ENCODE data around the gene RNF208.

DNA sequence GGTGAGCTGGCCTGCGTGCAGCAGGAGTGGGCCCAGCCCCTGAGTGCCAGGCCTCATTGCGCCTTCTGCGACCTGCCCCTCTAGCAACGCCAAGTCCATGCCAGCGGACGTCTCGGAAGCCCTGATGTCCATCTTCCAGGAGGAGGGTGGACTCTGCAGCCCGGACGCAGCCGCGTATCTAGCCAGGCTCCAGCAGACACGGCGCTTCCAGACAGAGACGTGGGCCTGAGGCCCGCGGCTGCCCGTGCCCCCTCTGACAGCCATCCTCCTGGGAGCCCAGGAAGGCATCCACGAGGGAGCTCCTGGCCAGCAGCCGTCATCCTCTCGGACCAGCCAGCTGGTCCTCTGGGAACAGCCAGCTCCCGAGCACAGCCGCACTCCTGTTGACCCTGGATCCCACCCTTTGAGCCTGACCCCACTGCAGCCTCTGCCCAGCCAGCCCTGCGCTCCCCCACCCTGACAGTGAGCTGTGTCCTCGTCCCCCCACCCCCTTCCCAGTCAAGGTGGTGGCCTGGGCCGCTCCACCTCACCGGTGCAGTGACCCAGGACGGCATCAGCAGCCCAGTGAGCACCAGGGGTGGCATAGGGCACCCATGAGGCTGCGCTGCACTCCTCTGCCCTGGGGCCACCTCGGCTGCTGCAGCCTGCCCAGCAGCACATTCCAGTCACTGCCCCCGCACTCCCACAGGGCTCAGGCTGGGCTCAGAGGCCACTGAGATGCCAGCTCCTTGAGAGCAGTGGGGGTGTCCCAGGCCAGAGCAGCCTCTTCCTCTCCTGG is 5.7 kb downstream of the RNF208 start:
- TF ChIP-seq, protein P1, sequence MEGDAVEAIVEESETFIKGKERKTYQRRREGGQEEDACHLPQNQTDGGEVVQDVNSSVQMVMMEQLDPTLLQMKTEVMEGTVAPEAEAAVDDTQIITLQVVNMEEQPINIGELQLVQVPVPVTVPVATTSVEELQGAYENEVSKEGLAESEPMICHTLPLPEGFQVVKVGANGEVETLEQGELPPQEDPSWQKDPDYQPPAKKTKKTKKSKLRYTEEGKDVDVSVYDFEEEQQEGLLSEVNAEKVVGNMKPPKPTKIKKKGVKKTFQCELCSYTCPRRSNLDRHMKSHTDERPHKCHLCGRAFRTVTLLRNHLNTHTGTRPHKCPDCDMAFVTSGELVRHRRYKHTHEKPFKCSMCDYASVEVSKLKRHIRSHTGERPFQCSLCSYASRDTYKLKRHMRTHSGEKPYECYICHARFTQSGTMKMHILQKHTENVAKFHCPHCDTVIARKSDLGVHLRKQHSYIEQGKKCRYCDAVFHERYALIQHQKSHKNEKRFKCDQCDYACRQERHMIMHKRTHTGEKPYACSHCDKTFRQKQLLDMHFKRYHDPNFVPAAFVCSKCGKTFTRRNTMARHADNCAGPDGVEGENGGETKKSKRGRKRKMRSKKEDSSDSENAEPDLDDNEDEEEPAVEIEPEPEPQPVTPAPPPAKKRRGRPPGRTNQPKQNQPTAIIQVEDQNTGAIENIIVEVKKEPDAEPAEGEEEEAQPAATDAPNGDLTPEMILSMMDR (conservative IDR thresholded peaks at IDR 0.05; ENCODE audit: low read depth in 2 of 2): no peak
- TF ChIP-seq CREB1 (CRISPR knock-in tag; IDR thresholded peaks at IDR 0.05; ENCODE audit: low read depth) (no peak), POLR2AphosphoS5 (IDR thresholded peaks at IDR 0.05; ENCODE audit: low read depth) (no peak), EZH2phosphoT487 (IDR thresholded peaks at IDR 0.05; ENCODE audit: unreplicated experiment) (no peak), EZH2 (IDR thresholded peaks at IDR 0.05; ENCODE audit: low read depth, unreplicated experiment) (no peak), STAT1 (IDR thresholded peaks at IDR 0.05; ENCODE audit: unreplicated experiment) (no peak), ZNF331 (CRISPR knock-in tag; IDR thresholded peaks at IDR 0.05; ENCODE audit: low read depth) (no peak)
- TF ChIP-seq, protein P2, sequence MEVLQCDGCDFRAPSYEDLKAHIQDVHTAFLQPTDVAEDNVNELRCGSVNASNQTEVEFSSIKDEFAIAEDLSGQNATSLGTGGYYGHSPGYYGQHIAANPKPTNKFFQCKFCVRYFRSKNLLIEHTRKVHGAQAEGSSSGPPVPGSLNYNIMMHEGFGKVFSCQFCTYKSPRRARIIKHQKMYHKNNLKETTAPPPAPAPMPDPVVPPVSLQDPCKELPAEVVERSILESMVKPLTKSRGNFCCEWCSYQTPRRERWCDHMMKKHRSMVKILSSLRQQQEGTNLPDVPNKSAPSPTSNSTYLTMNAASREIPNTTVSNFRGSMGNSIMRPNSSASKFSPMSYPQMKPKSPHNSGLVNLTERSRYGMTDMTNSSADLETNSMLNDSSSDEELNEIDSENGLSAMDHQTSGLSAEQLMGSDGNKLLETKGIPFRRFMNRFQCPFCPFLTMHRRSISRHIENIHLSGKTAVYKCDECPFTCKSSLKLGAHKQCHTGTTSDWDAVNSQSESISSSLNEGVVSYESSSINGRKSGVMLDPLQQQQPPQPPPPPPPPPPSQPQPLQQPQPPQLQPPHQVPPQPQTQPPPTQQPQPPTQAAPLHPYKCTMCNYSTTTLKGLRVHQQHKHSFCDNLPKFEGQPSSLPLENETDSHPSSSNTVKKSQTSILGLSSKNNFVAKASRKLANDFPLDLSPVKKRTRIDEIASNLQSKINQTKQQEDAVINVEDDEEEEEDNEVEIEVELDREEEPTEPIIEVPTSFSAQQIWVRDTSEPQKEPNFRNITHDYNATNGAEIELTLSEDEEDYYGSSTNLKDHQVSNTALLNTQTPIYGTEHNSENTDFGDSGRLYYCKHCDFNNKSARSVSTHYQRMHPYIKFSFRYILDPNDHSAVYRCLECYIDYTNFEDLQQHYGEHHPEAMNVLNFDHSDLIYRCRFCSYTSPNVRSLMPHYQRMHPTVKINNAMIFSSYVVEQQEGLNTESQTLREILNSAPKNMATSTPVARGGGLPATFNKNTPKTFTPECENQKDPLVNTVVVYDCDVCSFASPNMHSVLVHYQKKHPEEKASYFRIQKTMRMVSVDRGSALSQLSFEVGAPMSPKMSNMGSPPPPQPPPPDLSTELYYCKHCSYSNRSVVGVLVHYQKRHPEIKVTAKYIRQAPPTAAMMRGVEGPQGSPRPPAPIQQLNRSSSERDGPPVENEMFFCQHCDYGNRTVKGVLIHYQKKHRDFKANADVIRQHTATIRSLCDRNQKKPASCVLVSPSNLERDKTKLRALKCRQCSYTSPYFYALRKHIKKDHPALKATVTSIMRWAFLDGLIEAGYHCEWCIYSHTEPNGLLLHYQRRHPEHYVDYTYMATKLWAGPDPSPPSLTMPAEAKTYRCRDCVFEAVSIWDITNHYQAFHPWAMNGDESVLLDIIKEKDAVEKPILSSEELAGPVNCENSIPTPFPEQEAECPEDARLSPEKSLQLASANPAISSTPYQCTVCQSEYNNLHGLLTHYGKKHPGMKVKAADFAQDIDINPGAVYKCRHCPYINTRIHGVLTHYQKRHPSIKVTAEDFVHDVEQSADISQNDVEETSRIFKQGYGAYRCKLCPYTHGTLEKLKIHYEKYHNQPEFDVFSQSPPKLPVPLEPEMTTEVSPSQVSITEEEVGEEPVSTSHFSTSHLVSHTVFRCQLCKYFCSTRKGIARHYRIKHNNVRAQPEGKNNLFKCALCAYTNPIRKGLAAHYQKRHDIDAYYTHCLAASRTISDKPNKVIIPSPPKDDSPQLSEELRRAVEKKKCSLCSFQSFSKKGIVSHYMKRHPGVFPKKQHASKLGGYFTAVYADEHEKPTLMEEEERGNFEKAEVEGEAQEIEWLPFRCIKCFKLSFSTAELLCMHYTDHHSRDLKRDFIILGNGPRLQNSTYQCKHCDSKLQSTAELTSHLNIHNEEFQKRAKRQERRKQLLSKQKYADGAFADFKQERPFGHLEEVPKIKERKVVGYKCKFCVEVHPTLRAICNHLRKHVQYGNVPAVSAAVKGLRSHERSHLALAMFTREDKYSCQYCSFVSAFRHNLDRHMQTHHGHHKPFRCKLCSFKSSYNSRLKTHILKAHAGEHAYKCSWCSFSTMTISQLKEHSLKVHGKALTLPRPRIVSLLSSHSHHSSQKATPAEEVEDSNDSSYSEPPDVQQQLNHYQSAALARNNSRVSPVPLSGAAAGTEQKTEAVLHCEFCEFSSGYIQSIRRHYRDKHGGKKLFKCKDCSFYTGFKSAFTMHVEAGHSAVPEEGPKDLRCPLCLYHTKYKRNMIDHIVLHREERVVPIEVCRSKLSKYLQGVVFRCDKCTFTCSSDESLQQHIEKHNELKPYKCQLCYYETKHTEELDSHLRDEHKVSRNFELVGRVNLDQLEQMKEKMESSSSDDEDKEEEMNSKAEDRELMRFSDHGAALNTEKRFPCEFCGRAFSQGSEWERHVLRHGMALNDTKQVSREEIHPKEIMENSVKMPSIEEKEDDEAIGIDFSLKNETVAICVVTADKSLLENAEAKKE (CRISPR knock-in tag; IDR thresholded peaks at IDR 0.05): no peak
- TF ChIP-seq, protein P3, sequence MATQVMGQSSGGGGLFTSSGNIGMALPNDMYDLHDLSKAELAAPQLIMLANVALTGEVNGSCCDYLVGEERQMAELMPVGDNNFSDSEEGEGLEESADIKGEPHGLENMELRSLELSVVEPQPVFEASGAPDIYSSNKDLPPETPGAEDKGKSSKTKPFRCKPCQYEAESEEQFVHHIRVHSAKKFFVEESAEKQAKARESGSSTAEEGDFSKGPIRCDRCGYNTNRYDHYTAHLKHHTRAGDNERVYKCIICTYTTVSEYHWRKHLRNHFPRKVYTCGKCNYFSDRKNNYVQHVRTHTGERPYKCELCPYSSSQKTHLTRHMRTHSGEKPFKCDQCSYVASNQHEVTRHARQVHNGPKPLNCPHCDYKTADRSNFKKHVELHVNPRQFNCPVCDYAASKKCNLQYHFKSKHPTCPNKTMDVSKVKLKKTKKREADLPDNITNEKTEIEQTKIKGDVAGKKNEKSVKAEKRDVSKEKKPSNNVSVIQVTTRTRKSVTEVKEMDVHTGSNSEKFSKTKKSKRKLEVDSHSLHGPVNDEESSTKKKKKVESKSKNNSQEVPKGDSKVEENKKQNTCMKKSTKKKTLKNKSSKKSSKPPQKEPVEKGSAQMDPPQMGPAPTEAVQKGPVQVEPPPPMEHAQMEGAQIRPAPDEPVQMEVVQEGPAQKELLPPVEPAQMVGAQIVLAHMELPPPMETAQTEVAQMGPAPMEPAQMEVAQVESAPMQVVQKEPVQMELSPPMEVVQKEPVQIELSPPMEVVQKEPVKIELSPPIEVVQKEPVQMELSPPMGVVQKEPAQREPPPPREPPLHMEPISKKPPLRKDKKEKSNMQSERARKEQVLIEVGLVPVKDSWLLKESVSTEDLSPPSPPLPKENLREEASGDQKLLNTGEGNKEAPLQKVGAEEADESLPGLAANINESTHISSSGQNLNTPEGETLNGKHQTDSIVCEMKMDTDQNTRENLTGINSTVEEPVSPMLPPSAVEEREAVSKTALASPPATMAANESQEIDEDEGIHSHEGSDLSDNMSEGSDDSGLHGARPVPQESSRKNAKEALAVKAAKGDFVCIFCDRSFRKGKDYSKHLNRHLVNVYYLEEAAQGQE (IDR thresholded peaks at IDR 0.05; ENCODE audit: unreplicated experiment): no peak
- TF ChIP-seq, protein P4, sequence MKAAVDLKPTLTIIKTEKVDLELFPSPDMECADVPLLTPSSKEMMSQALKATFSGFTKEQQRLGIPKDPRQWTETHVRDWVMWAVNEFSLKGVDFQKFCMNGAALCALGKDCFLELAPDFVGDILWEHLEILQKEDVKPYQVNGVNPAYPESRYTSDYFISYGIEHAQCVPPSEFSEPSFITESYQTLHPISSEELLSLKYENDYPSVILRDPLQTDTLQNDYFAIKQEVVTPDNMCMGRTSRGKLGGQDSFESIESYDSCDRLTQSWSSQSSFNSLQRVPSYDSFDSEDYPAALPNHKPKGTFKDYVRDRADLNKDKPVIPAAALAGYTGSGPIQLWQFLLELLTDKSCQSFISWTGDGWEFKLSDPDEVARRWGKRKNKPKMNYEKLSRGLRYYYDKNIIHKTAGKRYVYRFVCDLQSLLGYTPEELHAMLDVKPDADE (IDR thresholded peaks at IDR 0.05): no peak

Measured in GM23338 (cell line).